ENCODE data around the gene DENND1A. TPM values are rescaled to one million over a fixed set of nuclear protein-coding genes. Genes with fewer than 3 reads are reported as not detected.

Gene DENND1A
- total RNA-seq, 3 donors from 2014 or later = 18.4 to 21.3 (median 20.1) TPM

GRCh38 chr9:123658792-123659191 is 271.1 kb downstream of the DENND1A start:
- Histone ChIP-seq H3K27ac (no peak overlapping the region), H3K4me3 (no peak overlapping the region), H3K27me3 (no peaks in the 10 kb centered on the region), H3K4me1 (no peaks in the 10 kb centered on the region), H3K36me3 (no peaks in the 10 kb centered on the region), H3K9me3 (peaks cover 0 to 5% of the 10 kb centered on the region in 2 donors)
- TF ChIP-seq POLR2A (IDR thresholded peaks at IDR 0.05) (no peak), CTCF (IDR thresholded peaks at IDR 0.05) (no peak), POLR2AphosphoS5 (IDR thresholded peaks at IDR 0.05) (no peak)
- intact Hi-C loops (cut with DNase I; ENCODE audit: low total_unique reads) = no loop called here
- no peak for DNase-seq (ENCODE audit: low spot score in 2 of 2)

GRCh38 chr9:123657941-123658340 is 272.0 kb downstream of the DENND1A start:
- Histone ChIP-seq H3K4me1 (no peaks in the 10 kb centered on the region), H3K4me3 (no peak overlapping the region), H3K36me3 (no peaks in the 10 kb centered on the region), H3K9me3 (peaks cover 0 to 4% of the 10 kb centered on the region in 2 donors), H3K27ac (no peak overlapping the region), H3K27me3 (no peaks in the 10 kb centered on the region)
- no peak for DNase-seq (ENCODE audit: low spot score in 2 of 2)
- intact Hi-C loops (cut with DNase I; ENCODE audit: low total_unique reads) = no loop called here
- TF ChIP-seq CTCF (IDR thresholded peaks at IDR 0.05) = no peak
- TF ChIP-seq POLR2AphosphoS5 (IDR thresholded peaks at IDR 0.05) = no peak
- no peak for TF ChIP-seq POLR2A (IDR thresholded peaks at IDR 0.05)

GRCh38 chr9:123657099-123657498 is 272.8 kb downstream of the DENND1A start:
- Histone ChIP-seq H3K9me3 (no peaks in the 10 kb centered on the region), H3K36me3 (no peaks in the 10 kb centered on the region), H3K27ac (no peak overlapping the region), H3K4me1 (no peaks in the 10 kb centered on the region), H3K27me3 (no peaks in the 10 kb centered on the region), H3K4me3 (no peak overlapping the region)
- intact Hi-C loops (cut with DNase I; ENCODE audit: low total_unique reads) = no loop called here
- DNase-seq (ENCODE audit: low spot score in 2 of 2) = no peak
- TF ChIP-seq POLR2A (IDR thresholded peaks at IDR 0.05) (no peak), CTCF (IDR thresholded peaks at IDR 0.05) (no peak), POLR2AphosphoS5 (IDR thresholded peaks at IDR 0.05) (no peak)

GRCh38 chr9:123656565-123656964 is 273.4 kb downstream of the DENND1A start:
- Histone ChIP-seq H3K4me3 (no peak overlapping the region), H3K27me3 (no peaks in the 10 kb centered on the region), H3K27ac (no peak overlapping the region), H3K9me3 (no peaks in the 10 kb centered on the region), H3K36me3 (no peaks in the 10 kb centered on the region), H3K4me1 (no peaks in the 10 kb centered on the region)
- intact Hi-C loops (cut with DNase I; ENCODE audit: low total_unique reads) = no loop called here
- no peak for TF ChIP-seq CTCF (IDR thresholded peaks at IDR 0.05)
- DNase-seq (ENCODE audit: low spot score in 2 of 2) = no peak

- Histone ChIP-seq H3K4me1 (no peaks in the 10 kb centered on the region), H3K27ac (no peak overlapping the region), H3K36me3 (no peaks in the 10 kb centered on the region), H3K4me3 (no peak overlapping the region), H3K9me3 (no peaks in the 10 kb centered on the region), H3K27me3 (no peaks in the 10 kb centered on the region)
- no peak for TF ChIP-seq POLR2A (IDR thresholded peaks at IDR 0.05)
- TF ChIP-seq POLR2AphosphoS5 (IDR thresholded peaks at IDR 0.05) = no peak
- TF ChIP-seq CTCF (IDR thresholded peaks at IDR 0.05) = no peak
- intact Hi-C loops (cut with DNase I; ENCODE audit: low total_unique reads) = no loop called here
- DNase-seq (ENCODE audit: low spot score in 2 of 2) = no peak
These were observed 274.1 kb downstream of the DENND1A start for GRCh38 chr9:123655681-123656423.
